Psoas muscle (tissue), 8 donors: Measurements from ENCODE around the gene ABHD17A. TPM values are rescaled to one million over a fixed set of nuclear protein-coding genes. Genes with fewer than 3 reads are reported as not detected.

Experiments used
- ATAC-seq, 4 donors: fragments of 200-7000 bp; cut with Tn5 transposase; one replicate each; pipeline ENCODE4 v1.9.1; 2020; ENCODE audit warnings: moderate library complexity in 3 of 4, mild to moderate bottlenecking in 2 of 4
- DNase-seq, 2 donors: peaks; one replicate each; pipeline ENCODE4 v3.0.0-alpha.2; 2020
- H3K27ac ChIP-seq: fragments of 200-600 bp; one replicate; pipeline ENCODE4 v1.8.0; 2022
- H3K27me3 ChIP-seq, 3 donors: fragments of 200-600 bp in 1 of 3; one replicate each; pipeline versions ENCODE4 v1.6.1 to v1.8.0; 2013 to 2022; ENCODE audit warnings: low read length in 2 of 3, mild to moderate bottlenecking in 2 of 3, moderate library complexity in 1 of 3; ENCODE audit not compliant: insufficient read depth in 3 of 3
- H3K36me3 ChIP-seq, 2 donors: fragments of 200-600 bp in 1 of 2; one replicate each; pipeline versions ENCODE4 v1.6.1 to v1.8.0; 2013 to 2022; ENCODE audit warnings: low read depth in 1 of 2, mild to moderate bottlenecking in 1 of 2, moderate library complexity in 1 of 2; ENCODE audit not compliant: insufficient read depth in 1 of 2
- H3K4me1 ChIP-seq: fragments of 200-600 bp; one replicate; pipeline ENCODE4 v1.8.0; 2022
- H3K4me3 ChIP-seq: fragments of 200-600 bp; one replicate; pipeline ENCODE4 v1.8.0; 2022; ENCODE audit warnings: mild to moderate bottlenecking
- H3K9me3 ChIP-seq: fragments of 200-600 bp; one replicate; pipeline ENCODE4 v1.8.0; 2022
- CTCF ChIP-seq: fragments of 200-600 bp; IDR thresholded peaks from one replicate; pipeline ENCODE4 v1.8.0; 2022; ENCODE audit warnings: antibody characterized with exemption
- WGBS, 3 donors: extraction: QIAGEN DNeasy Blood & Tissue Kit; methylation state at CpG; one replicate each; pipeline versions ENCODE4 v1.1.6 to v1.1.7; 2013; 5-methylcytosine and 5-hydroxymethylcytosine counted together
- intact Hi-C, 2 donors: fragments of 100-400 bp; cut with DNase I; formaldehyde crosslinking; loops; one replicate each; pipeline versions ENCODE4 v1.11.0 to v1.14.2; 2022
- polyA plus RNA-seq, 3 donors: library from polyadenylated mRNA; stranded (reverse); fragments of 200-250 nt; gene quantifications; one replicate each; pipeline ENCODE4 v1.2.3, GENCODE V29; 2013
- total RNA-seq, 4 donors: library from RNA; stranded (reverse); fragmentation: NEBNext Ultra II Directional in 2 of 4; extraction: Animal tissue kit (Norgen Biotek cat#: 25700) in 2 of 4; gene quantifications; one replicate each; pipeline versions ENCODE4 v1.2.1 to v1.2.4, GENCODE V29; 2021 to 2023
- donor health status: healthy with polysubstance abuse.
- donor health status: DM: no; HTN: no; CAD: no; lungs with moderate emphysema.
- donor health status: Bipolar disorder and iron deficiency.
- donor health status: healthy.
- donor health status: DM: yes; HTN: yes; CAD: no.
- donor health status: DM: no; HTN: no; CAD: no.
- donor health status: DM: no; HTN: no; CAD: no.
- donor health status: DM: yes; HTN: yes; CAD: no.

The ABHD17A gene
- total and polyA plus RNA-seq, 7 donors: 35.5 to 58.9 (median 44.8) TPM

- Histone ChIP-seq H3K27me3 (peaks cover 0 to 20% (median 2%) of the 10 kb centered on the region in 3 donors), H3K9me3 (no peaks in the 10 kb centered on the region), H3K4me3 (no peak overlapping the region), H3K27ac (no peak overlapping the region), H3K36me3 (no peaks in the 10 kb centered on the region), H3K4me1 (peaks cover 28% of the 10 kb centered on the region)
- TF ChIP-seq CTCF: no peak
- 72 to 81% (median 75%) methylated on average over 6 to 9 of the region's 9 CpGs for WGBS, 3 donors
- peak in 1 of 2 donors; percentile 14 for DNase-seq
- no peak for ATAC-seq
- intact Hi-C loops: no loop called here
These were observed 32.6 kb downstream of the ABHD17A start for GRCh38 chr19:1852581-1853128.

GRCh38 chr19:1851654-1852580 lies 33.4 kb downstream of the ABHD17A start:
- peak in 1 of 2 donors; percentile 24 for DNase-seq
- TF ChIP-seq CTCF: no peak
- Histone ChIP-seq H3K4me3 (no peak overlapping the region), H3K36me3 (no peaks in the 10 kb centered on the region), H3K27ac (no peak overlapping the region), H3K27me3 (peaks cover 0 to 17% (median 2%) of the 10 kb centered on the region in 3 donors), H3K4me1 (peaks cover 25% of the 10 kb centered on the region), H3K9me3 (no peaks in the 10 kb centered on the region)
- 16 to 24% (median 23%) methylated on average over 50 to 66 of the region's 66 CpGs for WGBS, 3 donors
- intact Hi-C loops: no loop called here
- no peak for ATAC-seq

- no peaks in the 10 kb centered on the region for H3K9me3 ChIP-seq
- intact Hi-C loops: no loop called here
- 57 to 69% (median 62%) methylated on average over 30 to 31 of the region's 31 CpGs for WGBS, 3 donors
- DNase-seq (peak in 1 of 2 donors; percentile 10), ATAC-seq (no peak)
- peaks cover 0 to 16% (median 2%) of the 10 kb centered on the region in 3 donors for H3K27me3 ChIP-seq
- no peak overlapping the region for H3K27ac ChIP-seq
- no peak for TF ChIP-seq CTCF
- H3K4me1 ChIP-seq: peaks cover 29% of the 10 kb centered on the region
- no peak overlapping the region for H3K4me3 ChIP-seq
- H3K36me3 ChIP-seq: no peaks in the 10 kb centered on the region
These were observed 34.3 kb downstream of the ABHD17A start for GRCh38 chr19:1850809-1851653.

- DNase-seq: no peak
- intact Hi-C loops: no loop called here
- Histone ChIP-seq H3K27me3 (peaks cover 0 to 16% (median 2%) of the 10 kb centered on the region in 3 donors), H3K36me3 (no peaks in the 10 kb centered on the region), H3K4me3 (no peak overlapping the region), H3K27ac (no peak overlapping the region), H3K4me1 (peaks cover 29% of the 10 kb centered on the region), H3K9me3 (no peaks in the 10 kb centered on the region)
- TF ChIP-seq CTCF: no peak
- ATAC-seq: no peak
- WGBS, 3 donors: 83 to 96% (median 87%) methylated on average over 10 of the region's 10 CpGs
These were observed 35.4 kb downstream of the ABHD17A start for GRCh38 chr19:1849886-1850398.
